ENCODE measurements around the gene MRPL52.

MRPL52 gene

GRCh38 chr14:22875748-22876319 lies 46.1 kb downstream of the MRPL52 start:
- peaks cover 6% of the 10 kb centered on the region for H3K27me3 ChIP-seq (ENCODE audit: insufficient read depth, low read length, poor library complexity)
- H3K4me3 ChIP-seq (ENCODE audit: low read depth in 1 of 2, low read length in 2 of 2), result no peak overlapping the region
- no peak overlapping the region for H3K9ac ChIP-seq (ENCODE audit: low read depth, low read length)
- ATAC-seq (ENCODE audit: insufficient read depth, low read depth), result no peak
- H3K36me3 ChIP-seq (ENCODE audit: insufficient read depth, low read length), result peaks cover 8% of the 10 kb centered on the region; the same call in 1 of the 2 replicates
- H2AFZ ChIP-seq (ENCODE audit: low read depth, low read length), result no peak overlapping the region
- H3K4me2 ChIP-seq (ENCODE audit: insufficient read depth, low read length), result no peak overlapping the region
- no peaks in the 10 kb centered on the region for H3K9me3 ChIP-seq (ENCODE audit: insufficient read depth, low read length, severe bottlenecking)
- DNase-seq, result no peak
- H3K27ac ChIP-seq (ENCODE audit: low read length), result no peak overlapping the region
- H3K79me2 ChIP-seq (ENCODE audit: insufficient read depth, low read length), result no peaks in the 10 kb centered on the region
- H3K4me1 ChIP-seq (ENCODE audit: insufficient read depth, low read length), result peaks cover 17% of the 10 kb centered on the region
- H4K20me1 ChIP-seq (ENCODE audit: insufficient read depth, low read length), result peaks cover 35% of the 10 kb centered on the region
- TF ChIP-seq CTCF (IDR thresholded peaks at IDR 0.05; ENCODE audit: borderline replicate concordance, extremely low read depth, low read length, poor library complexity, severe bottlenecking) (no peak), EZH2 (IDR thresholded peaks at IDR 0.05; ENCODE audit: borderline replicate concordance, low read depth, low read length, severe bottlenecking) (no peak)

DNA sequence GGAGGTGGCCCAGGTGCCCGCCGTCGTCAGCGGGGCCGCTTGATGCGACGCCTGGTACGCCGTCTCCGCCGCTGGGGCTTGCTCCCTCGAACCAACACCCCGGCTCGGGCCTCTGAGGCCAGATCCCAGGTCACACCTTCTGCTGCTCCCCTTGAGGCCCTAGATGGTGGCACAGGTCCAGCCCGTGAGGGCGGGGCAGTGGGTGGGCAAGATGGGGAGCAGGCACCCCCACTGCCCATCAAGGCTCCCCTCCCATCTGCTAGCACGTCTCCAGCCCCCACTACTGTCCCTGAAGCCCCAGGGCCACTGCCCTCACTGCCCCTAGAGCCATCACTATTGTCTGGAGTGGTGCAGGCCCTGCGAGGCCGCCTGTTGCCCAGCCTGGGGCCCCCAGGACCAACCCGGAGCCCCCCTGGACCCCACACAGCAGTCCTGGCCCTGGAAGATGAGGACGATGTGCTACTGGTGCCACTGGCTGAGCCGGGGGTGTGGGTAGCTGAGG lies 47.4 kb downstream of the MRPL52 start:
- Histone ChIP-seq H3K4me3 (ENCODE audit: low read depth in 1 of 2, low read length in 2 of 2) (no peak overlapping the region), H3K79me2 (ENCODE audit: insufficient read depth, low read length) (no peaks in the 10 kb centered on the region), H4K20me1 (ENCODE audit: insufficient read depth, low read length) (peaks cover 35% of the 10 kb centered on the region), H3K36me3 (ENCODE audit: insufficient read depth, low read length) (peaks cover 8% of the 10 kb centered on the region; the same call in 1 of the 2 replicates), H2AFZ (ENCODE audit: low read depth, low read length) (no peak overlapping the region), H3K27me3 (ENCODE audit: insufficient read depth, low read length, poor library complexity) (peaks cover 15% of the 10 kb centered on the region), H3K4me1 (ENCODE audit: insufficient read depth, low read length) (peaks cover 8% of the 10 kb centered on the region), H3K27ac (ENCODE audit: low read length) (no peak overlapping the region), H3K9me3 (ENCODE audit: insufficient read depth, low read length, severe bottlenecking) (no peaks in the 10 kb centered on the region), H3K9ac (ENCODE audit: low read depth, low read length) (no peak overlapping the region), H3K4me2 (ENCODE audit: insufficient read depth, low read length) (no peak overlapping the region)
- ATAC-seq (ENCODE audit: insufficient read depth, low read depth) (no peak), DNase-seq (no peak)
- TF ChIP-seq EZH2 (IDR thresholded peaks at IDR 0.05; ENCODE audit: borderline replicate concordance, low read depth, low read length, severe bottlenecking), result no peak
- TF ChIP-seq CTCF (IDR thresholded peaks at IDR 0.05; ENCODE audit: borderline replicate concordance, extremely low read depth, low read length, poor library complexity, severe bottlenecking), result no peak

- Histone ChIP-seq H3K4me3 (ENCODE audit: low read depth in 1 of 2, low read length in 2 of 2) (no peak overlapping the region), H3K4me2 (ENCODE audit: insufficient read depth, low read length) (no peak overlapping the region), H3K79me2 (ENCODE audit: insufficient read depth, low read length) (no peaks in the 10 kb centered on the region), H3K27me3 (ENCODE audit: insufficient read depth, low read length, poor library complexity) (peaks cover 24% of the 10 kb centered on the region), H2AFZ (ENCODE audit: low read depth, low read length) (no peak overlapping the region), H3K27ac (ENCODE audit: low read length) (no peak overlapping the region), H3K9me3 (ENCODE audit: insufficient read depth, low read length, severe bottlenecking) (no peaks in the 10 kb centered on the region), H3K36me3 (ENCODE audit: insufficient read depth, low read length) (peaks cover 8% of the 10 kb centered on the region; the same call in 1 of the 2 replicates), H3K4me1 (ENCODE audit: insufficient read depth, low read length) (no peaks in the 10 kb centered on the region), H3K9ac (ENCODE audit: low read depth, low read length) (no peak overlapping the region), H4K20me1 (ENCODE audit: insufficient read depth, low read length) (peaks cover 38% of the 10 kb centered on the region)
- no peak for ATAC-seq (ENCODE audit: insufficient read depth, low read depth)
- TF ChIP-seq EZH2 (IDR thresholded peaks at IDR 0.05; ENCODE audit: borderline replicate concordance, low read depth, low read length, severe bottlenecking) (no peak), CTCF (IDR thresholded peaks at IDR 0.05; ENCODE audit: borderline replicate concordance, extremely low read depth, low read length, poor library complexity, severe bottlenecking) (no peak)
- DNase-seq, result no peak
Observed at GRCh38 chr14:22878271-22879246, 48.9 kb downstream of the MRPL52 start.
